Peyer's patch (tissue), 4 donors: Measurements from ENCODE around the gene FPR3. TPM values are rescaled to one million over a fixed set of nuclear protein-coding genes. Genes with fewer than 3 reads are reported as not detected.

ENCODE experiments used
- DNase-seq, 3 donors: peaks; one replicate each; pipeline ENCODE4 v3.0.0-alpha.2; 2017 to 2019
- H3K27ac ChIP-seq, 4 donors: fragments of 200-600 bp; sonication (generic); one replicate each; pipeline ENCODE4 v1.5.1; 2016 to 2019
- H3K27me3 ChIP-seq, 2 donors: fragments of 200-600 bp; sonication (generic); one replicate each; pipeline ENCODE4 v1.5.1; 2019
- H3K36me3 ChIP-seq, 3 donors: fragments of 200-600 bp; sonication (generic); one replicate each; pipeline ENCODE4 v1.5.1; 2016 to 2019
- H3K4me1 ChIP-seq, 4 donors: fragments of 200-600 bp; sonication (generic); one replicate each; pipeline ENCODE4 v1.5.1; 2016 to 2019
- H3K4me3 ChIP-seq, 4 donors: fragments of 200-600 bp; sonication (generic); 1 replicate in 3 of 4; 2 replicates in 1 of 4; pipeline ENCODE4 v1.5.1; 2016 to 2019; ENCODE audit warnings: mild to moderate bottlenecking in 1 of 4
- H3K9me3 ChIP-seq, 4 donors: fragments of 200-600 bp; sonication (generic); one replicate each; pipeline ENCODE4 v1.5.1; 2016 to 2019; ENCODE audit warnings: mild to moderate bottlenecking in 1 of 4
- CTCF ChIP-seq, 6 experiments: fragments of 450-650 bp in 4 of 6; fragments of 200-600 bp in 2 of 6; sonication (generic) in 1 of 6; IDR thresholded peaks; one replicate each; pipeline ENCODE4 v1.5.1; 2017 to 2019; ENCODE audit warnings: antibody characterized with exemption in 6 of 6, mild to moderate bottlenecking in 3 of 6, moderate library complexity in 1 of 6
- POLR2A ChIP-seq, 2 donors: fragments of 450-650 bp; IDR thresholded peaks; one replicate each; pipeline ENCODE4 v1.5.1; 2017; ENCODE audit warnings: antibody characterized with exemption in 2 of 2, mild to moderate bottlenecking in 2 of 2, moderate library complexity in 2 of 2
- total RNA-seq, 4 donors: library from RNA; depleted of rRNA; stranded (reverse); fragments of >200 nt; gene quantifications; one replicate each; pipeline ENCODE4 v1.1.0, GENCODE V29; 2016

Gene FPR3
- 1 to 10 TPM in 3 of 4 donors, not detected in 1; 2.3 to 3.3 (median 2.7) TPM for total RNA-seq

- Histone ChIP-seq H3K9me3 (no peaks in the 10 kb centered on the region), H3K27me3 (no peaks in the 10 kb centered on the region), H3K4me3 (peak within 1 kb of the TSS in 2 of 4 donors; percentile 11 to 12), H3K4me1 (no peaks in the 10 kb centered on the region), H3K27ac (no peak within 1 kb of the TSS), H3K36me3 (no peaks in the 10 kb centered on the region)
- TF ChIP-seq CTCF (IDR thresholded peaks at IDR 0.05) (no peak), POLR2A (IDR thresholded peaks at IDR 0.05) (no peak)
- DNase-seq, result no peak
These were observed at the start of gene FPR3 for GRCh38 chr19:51794885-51795490. TSS of gene FPR3 (plus strand) at chr19:51795157. CDS start at chr19:51823749, 28,592 bp downstream.

- no peak for TF ChIP-seq POLR2A (IDR thresholded peaks at IDR 0.05)
- no peak for TF ChIP-seq CTCF (IDR thresholded peaks at IDR 0.05)
- H3K4me3 ChIP-seq, result no peak overlapping the region
- H3K27ac ChIP-seq, result no peak overlapping the region
- H3K27me3 ChIP-seq, result no peaks in the 10 kb centered on the region
- no peak for DNase-seq
- no peaks in the 10 kb centered on the region for H3K9me3 ChIP-seq
- H3K36me3 ChIP-seq, result no peaks in the 10 kb centered on the region
- H3K4me1 ChIP-seq, result no peaks in the 10 kb centered on the region
These were observed 48.2 kb upstream of the FPR3 start for GRCh38 chr19:51746731-51747130.

- no peak for DNase-seq
- Histone ChIP-seq H3K4me1 (no peaks in the 10 kb centered on the region), H3K36me3 (no peaks in the 10 kb centered on the region), H3K9me3 (no peaks in the 10 kb centered on the region), H3K27ac (no peak overlapping the region), H3K27me3 (no peaks in the 10 kb centered on the region), H3K4me3 (no peak overlapping the region)
- TF ChIP-seq CTCF (IDR thresholded peaks at IDR 0.05) (no peak), POLR2A (IDR thresholded peaks at IDR 0.05) (no peak)
These were observed 45.0 kb upstream of the FPR3 start for GRCh38 chr19:51749979-51750378.

GRCh38 chr19:51750400-51751094 is 44.4 kb upstream of the FPR3 start:
- no peak overlapping the region for H3K4me3 ChIP-seq
- TF ChIP-seq POLR2A (IDR thresholded peaks at IDR 0.05) (no peak), CTCF (IDR thresholded peaks at IDR 0.05) (no peak)

GRCh38 chr19:51751655-51752054 is 43.3 kb upstream of the FPR3 start, which contains the start of gene FPR1:
TSS of gene FPR1 (minus strand) at chr19:51751878. CDS start at chr19:51746994, 4,884 bp downstream.
- TF ChIP-seq POLR2A (IDR thresholded peaks at IDR 0.05) (no peak), CTCF (IDR thresholded peaks at IDR 0.05) (no peak)
- Histone ChIP-seq H3K9me3 (peaks cover 0 to 3% (median 0%) of the 10 kb centered on the region in 4 donors), H3K36me3 (no peaks in the 10 kb centered on the region), H3K27ac (no peak within 1 kb of the TSS), H3K4me1 (no peaks in the 10 kb centered on the region), H3K4me3 (no peak within 1 kb of the TSS), H3K27me3 (no peaks in the 10 kb centered on the region)
- DNase-seq, result no peak

More at GRCh38 chr19:51750400-51751094, 44.4 kb upstream of the FPR3 start:
- no peaks in the 10 kb centered on the region for H3K36me3 ChIP-seq
- H3K4me1 ChIP-seq, result no peaks in the 10 kb centered on the region
- no peaks in the 10 kb centered on the region for H3K9me3 ChIP-seq
- H3K27me3 ChIP-seq, result no peaks in the 10 kb centered on the region
- no peak for DNase-seq
- no peak overlapping the region for H3K27ac ChIP-seq
